Retinal pigment epithelial cell (primary cell): ENCODE measurements around the gene ASAP3.
"Not testable (repeated sequence)": the region's sequence is repeated elsewhere in the genome, so short reads cannot be mapped to it uniquely, and the experiment has no call there.

Experiments
- DNase-seq: peaks from one replicate; pipeline ENCODE4 v3.0.0-alpha.2; 2010; ENCODE audit warnings: low read depth
- H3K4me3 ChIP-seq: 2 replicates; pipeline ENCODE4 v1.5.1; 2011; ENCODE audit warnings: mild to moderate bottlenecking, low read length, control low read depth, moderate library complexity
- TF ChIP-seq, protein P1 (sequence below): conservative IDR thresholded peaks from 2 replicates; pipeline ENCODE4 v1.5.1; 2011; ENCODE audit warnings: low read depth, low read length, control low read depth, inconsistent platforms

ASAP3 gene

GRCh38 chr1:23514111-23514679, 30.2 kb upstream of the ASAP3 start:
- H3K4me3 ChIP-seq, result no peak overlapping the region
- TF ChIP-seq, protein P1, sequence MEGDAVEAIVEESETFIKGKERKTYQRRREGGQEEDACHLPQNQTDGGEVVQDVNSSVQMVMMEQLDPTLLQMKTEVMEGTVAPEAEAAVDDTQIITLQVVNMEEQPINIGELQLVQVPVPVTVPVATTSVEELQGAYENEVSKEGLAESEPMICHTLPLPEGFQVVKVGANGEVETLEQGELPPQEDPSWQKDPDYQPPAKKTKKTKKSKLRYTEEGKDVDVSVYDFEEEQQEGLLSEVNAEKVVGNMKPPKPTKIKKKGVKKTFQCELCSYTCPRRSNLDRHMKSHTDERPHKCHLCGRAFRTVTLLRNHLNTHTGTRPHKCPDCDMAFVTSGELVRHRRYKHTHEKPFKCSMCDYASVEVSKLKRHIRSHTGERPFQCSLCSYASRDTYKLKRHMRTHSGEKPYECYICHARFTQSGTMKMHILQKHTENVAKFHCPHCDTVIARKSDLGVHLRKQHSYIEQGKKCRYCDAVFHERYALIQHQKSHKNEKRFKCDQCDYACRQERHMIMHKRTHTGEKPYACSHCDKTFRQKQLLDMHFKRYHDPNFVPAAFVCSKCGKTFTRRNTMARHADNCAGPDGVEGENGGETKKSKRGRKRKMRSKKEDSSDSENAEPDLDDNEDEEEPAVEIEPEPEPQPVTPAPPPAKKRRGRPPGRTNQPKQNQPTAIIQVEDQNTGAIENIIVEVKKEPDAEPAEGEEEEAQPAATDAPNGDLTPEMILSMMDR, result no peak
- DNase-seq, result no peak

GRCh38 chr1:23509896-23510295, 25.9 kb upstream of the ASAP3 start:
- TF ChIP-seq, protein P1, result no peak
- H3K4me3 ChIP-seq, result no peak overlapping the region
- no peak for DNase-seq

GRCh38 chr1:23506376-23507107, 22.6 kb upstream of the ASAP3 start:
- H3K4me3 ChIP-seq, result no peak overlapping the region
- TF ChIP-seq, protein P1, result no peak
- no peak for DNase-seq

GRCh38 chr1:23505851-23506250, 21.9 kb upstream of the ASAP3 start:
- no peak for DNase-seq
- no peak overlapping the region for H3K4me3 ChIP-seq
- TF ChIP-seq, protein P1, result no peak

GRCh38 chr1:23504156-23504555, 20.2 kb upstream of the ASAP3 start:
- DNase-seq, H3K4me3 ChIP-seq: not testable (repeated sequence)

GRCh38 chr1:23502951-23503350, 19.0 kb upstream of the ASAP3 start:
- TF ChIP-seq, protein P1, result no peak
- no peak overlapping the region for H3K4me3 ChIP-seq
- no peak for DNase-seq

- DNase-seq, result no peak
- TF ChIP-seq, protein P1, result no peak
- no peak overlapping the region for H3K4me3 ChIP-seq
Measured at GRCh38 chr1:23500466-23500865, 16.5 kb upstream of the ASAP3 start.
